ENCODE data around the gene ZCCHC13.

DNA sequence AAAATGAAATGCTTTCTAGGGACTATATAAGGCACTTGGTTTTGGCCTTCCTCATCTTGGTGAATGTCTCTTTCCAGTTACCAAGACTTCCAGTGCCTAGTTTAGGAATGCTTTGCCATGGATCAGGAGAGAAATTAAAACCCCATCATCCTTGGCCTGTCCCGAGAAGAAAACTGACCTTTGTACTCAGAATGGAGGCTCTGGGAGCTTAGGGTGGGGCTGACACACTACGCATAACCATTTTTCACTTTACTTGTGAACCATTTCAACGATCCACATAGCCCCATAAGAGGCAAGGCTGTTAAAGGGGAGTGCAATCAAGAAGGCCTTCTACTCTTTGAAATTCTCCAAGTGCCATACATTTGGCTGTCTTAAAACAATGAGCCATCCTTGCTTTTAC lies 26.7 kb upstream of the ZCCHC13 start:
- TF ChIP-seq, protein P1, sequence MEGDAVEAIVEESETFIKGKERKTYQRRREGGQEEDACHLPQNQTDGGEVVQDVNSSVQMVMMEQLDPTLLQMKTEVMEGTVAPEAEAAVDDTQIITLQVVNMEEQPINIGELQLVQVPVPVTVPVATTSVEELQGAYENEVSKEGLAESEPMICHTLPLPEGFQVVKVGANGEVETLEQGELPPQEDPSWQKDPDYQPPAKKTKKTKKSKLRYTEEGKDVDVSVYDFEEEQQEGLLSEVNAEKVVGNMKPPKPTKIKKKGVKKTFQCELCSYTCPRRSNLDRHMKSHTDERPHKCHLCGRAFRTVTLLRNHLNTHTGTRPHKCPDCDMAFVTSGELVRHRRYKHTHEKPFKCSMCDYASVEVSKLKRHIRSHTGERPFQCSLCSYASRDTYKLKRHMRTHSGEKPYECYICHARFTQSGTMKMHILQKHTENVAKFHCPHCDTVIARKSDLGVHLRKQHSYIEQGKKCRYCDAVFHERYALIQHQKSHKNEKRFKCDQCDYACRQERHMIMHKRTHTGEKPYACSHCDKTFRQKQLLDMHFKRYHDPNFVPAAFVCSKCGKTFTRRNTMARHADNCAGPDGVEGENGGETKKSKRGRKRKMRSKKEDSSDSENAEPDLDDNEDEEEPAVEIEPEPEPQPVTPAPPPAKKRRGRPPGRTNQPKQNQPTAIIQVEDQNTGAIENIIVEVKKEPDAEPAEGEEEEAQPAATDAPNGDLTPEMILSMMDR (conservative IDR thresholded peaks at IDR 0.05 in 1 of 2, IDR thresholded peaks at IDR 0.05 in 1 of 2; ENCODE audit: low read depth in 1 of 2, low read length in 2 of 2), result no peak
- no peak for TF ChIP-seq EZH2 (IDR thresholded peaks at IDR 0.05; ENCODE audit: low read length, missing control alignments)
